ENCODE measurements around the gene FARP1.
"Not testable (repeated sequence)": the region's sequence is repeated elsewhere in the genome, so short reads cannot be mapped to it uniquely, and the experiment has no call there.

FARP1 gene

GRCh38 chr13:98398581-98398980 lies 255.7 kb downstream of the FARP1 start:
- no peak for DNase-seq (ENCODE audit: low read depth in 2 of 2)

DNA sequence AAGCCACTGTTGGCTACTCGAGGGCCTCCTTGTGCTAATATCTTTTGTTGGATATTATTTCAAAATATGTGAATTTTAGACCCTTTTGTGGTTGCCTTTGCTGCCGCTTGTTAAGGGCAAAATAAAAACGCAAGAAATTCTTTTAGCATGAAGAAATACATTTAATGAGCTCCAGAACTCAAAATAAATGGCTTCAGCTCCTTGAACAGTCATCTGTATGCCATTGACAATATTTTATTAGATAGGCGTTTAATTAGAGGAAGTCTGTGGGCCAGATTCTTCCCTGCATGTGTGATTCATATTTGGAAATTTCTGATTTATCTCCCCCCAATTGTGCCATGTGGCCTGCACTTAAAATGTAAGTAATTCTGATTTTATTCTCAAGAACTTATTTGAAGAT lies 256.9 kb downstream of the FARP1 start:
- no peak for DNase-seq (ENCODE audit: low read depth in 2 of 2)

DNA sequence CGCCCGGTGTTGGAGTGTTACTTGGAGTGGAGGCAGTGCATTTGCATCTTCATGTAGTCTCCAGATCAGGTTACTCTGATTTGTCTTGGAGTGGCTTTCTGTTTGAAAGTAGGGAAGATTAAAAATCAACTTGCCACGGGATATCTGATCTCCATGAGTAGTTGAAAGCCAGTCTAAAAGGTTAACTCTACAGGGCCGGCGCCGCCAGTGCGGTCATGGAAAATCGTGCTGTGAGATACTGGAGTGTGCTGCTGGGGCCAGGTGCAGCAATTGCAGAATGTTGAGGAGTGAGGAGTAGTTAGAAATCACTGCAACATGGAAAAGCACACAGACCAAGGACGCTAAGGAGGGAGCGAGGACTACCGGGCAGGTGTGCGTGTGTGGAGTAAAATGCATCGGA lies 259.0 kb downstream of the FARP1 start:
- DNase-seq (ENCODE audit: low read depth in 2 of 2): no peak

- DNase-seq (ENCODE audit: low read depth in 2 of 2): no peak
These were observed 260.2 kb downstream of the FARP1 start for GRCh38 chr13:98403076-98403475.

GRCh38 chr13:98405107-98405571 lies 262.2 kb downstream of the FARP1 start:
- DNase-seq (ENCODE audit: low read depth in 2 of 2): no peak

DNA sequence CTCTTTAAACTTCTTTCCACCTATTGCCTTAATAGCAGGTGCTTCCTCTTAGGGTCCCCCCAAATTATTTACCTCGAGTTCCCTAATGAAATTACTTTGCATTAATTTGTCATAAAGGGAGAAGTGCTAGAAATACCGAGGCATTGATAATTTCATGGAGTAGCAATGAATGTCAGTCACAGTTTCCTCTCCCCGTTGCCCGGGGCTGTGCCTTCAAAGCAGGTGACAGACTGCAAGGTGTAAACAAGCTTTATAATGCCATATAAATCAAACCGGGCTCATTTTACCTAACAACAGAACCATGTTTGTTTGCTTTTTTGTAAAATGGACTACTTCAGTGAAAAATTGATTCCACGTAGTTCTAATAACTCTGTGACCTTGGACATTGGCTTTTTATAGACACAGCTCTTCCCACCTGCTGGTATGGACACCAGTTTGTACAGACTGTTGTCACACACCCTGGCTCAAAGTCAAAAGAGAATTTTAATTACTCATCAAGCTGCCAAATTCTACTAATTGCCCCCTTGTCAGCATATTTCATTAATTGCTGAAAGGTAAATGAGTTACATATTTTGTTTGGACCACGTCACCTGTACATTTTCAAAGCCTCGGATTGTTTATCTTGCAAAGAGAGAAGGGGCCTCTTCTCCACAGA lies 262.9 kb downstream of the FARP1 start:
- DNase-seq (ENCODE audit: low read depth in 2 of 2): no peak

- DNase-seq (ENCODE audit: low read depth in 2 of 2): no peak
These were observed 263.5 kb downstream of the FARP1 start for GRCh38 chr13:98406427-98406826.

- DNase-seq (ENCODE audit: low read depth in 2 of 2): no peak
These were observed 264.1 kb downstream of the FARP1 start for GRCh38 chr13:98406971-98407370.

DNA sequence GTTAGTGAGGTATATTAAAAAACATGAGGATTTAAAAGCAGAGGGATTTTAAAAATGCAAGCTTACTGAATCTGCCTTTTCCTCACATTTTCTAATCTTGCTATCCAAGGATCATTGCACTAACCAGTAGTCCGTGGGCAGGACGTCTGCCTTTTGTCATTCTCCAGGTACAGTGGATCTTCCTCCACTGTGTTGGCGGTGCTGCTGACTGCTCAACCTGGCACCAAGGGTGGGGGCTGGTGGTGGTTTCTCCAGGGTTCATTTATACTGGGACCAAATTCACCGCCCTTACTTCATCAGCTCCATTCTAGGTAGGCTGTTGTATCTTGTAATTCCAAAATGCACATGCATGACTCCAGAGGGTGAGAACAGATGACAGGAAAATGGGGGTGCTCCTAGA lies 264.7 kb downstream of the FARP1 start:
- DNase-seq (ENCODE audit: low read depth in 2 of 2): no peak

- DNase-seq (ENCODE audit: low read depth in 2 of 2): no peak
These were observed 266.4 kb downstream of the FARP1 start for GRCh38 chr13:98409281-98409680.

DNA sequence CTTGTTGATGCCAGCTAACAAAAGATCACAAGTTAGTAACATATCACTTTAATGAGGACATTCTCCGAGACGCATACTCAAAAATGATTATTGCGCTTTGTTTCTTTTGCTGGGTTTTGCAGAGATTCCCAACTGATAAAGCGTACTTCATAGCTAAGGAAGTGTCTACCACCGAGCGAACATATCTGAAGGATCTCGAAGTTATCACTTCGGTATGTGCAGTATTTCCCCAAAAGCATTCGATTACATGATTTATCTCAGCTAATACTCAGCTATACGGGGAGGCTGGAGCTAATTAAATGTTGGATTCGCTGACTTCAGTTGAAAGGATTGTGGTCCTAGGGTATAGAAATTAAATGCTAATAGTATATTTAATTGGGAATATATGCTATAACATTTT lies 267.7 kb downstream of the FARP1 start:
- DNase-seq (ENCODE audit: low read depth in 2 of 2): no peak

DNA sequence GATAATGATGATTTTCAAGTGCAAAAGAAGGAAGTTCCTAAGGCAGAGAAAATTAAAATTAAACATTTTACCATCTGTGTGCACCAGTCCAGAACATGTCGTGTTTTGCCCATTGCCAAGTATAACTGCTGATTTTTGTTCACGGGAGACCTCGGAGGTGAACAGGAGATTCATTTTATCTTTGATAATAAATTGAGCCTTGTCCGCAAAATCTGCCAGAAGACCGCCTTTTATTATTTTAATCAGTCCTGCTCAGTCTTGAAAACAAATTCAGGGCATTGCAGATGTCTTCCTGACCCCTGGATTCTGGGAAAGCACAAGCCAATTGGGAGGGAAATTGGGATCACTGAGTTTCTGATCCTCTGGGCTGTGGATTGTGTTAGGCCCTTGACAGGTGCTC lies 268.1 kb downstream of the FARP1 start:
- no peak for DNase-seq (ENCODE audit: low read depth in 2 of 2)

DNA sequence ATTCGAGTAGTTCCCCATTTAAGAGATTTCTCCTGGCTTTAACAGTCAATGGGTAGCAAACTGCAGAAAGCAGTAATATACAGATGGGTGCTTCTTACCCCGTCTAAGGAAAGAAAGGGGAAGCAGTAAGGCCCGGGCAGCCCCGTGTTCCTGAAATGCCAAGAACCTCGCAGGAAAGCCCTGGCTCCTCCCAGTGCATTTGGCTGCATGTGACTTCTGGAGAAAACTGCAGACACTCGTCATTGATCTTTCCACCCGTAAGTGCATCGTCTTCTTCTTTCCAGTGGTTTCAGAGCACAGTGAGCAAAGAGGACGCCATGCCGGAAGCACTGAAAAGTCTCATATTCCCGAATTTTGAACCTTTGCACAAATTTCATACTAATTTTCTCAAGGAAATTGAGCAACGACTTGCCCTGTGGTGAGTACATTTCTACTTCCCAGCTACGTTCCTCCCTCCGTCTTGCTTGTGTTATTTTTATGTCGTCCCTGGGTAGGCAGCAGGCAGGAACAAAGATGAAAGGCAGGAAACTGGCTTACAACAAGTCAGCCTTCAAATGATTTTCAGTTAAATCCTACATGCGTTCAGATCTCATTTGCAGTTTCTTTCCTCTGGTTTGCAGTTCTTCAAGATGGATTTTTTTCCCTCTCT lies 268.8 kb downstream of the FARP1 start:
- no peak for DNase-seq (ENCODE audit: low read depth in 2 of 2)

DNA sequence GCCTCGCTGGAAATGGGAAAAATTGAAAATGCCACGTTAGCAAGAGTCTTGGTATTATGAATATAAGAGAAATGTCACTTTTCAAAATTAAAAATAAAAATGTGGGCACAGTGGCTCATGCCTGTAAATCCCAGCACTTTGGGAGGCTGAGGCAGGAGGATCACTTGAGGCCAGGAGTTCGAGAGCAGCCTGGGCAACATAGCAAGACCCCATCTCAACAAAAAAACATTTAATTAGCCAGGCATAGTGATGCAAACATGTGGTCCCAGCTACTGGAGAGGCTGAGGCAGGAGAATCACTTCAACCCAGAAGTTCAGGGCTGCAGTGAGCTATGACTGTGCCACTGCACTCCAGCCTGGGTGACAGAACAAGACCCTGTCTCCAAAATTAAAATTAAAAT lies 270.4 kb downstream of the FARP1 start:
- DNase-seq (ENCODE audit: low read depth in 2 of 2): not testable (repeated sequence)

DNA sequence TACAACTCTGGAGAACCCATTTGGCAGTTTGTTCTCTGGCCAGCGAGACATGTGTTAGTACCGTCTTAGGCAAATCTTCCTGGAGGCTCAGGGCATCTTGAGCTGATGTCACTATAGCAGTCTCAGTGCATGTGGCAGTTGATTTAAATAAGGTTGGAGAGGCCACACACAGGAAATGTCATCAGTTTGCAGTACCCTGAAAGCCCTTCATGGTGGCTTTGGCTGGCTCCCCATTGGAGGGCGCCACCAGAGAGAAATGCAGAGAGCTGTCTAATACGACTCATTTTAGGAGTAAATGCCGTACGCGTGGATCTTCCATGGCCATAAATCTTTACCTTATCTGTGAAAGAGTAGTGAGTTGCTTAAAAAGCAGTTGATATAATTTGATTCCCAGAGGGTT lies 270.9 kb downstream of the FARP1 start:
- no peak for DNase-seq (ENCODE audit: low read depth in 2 of 2)

- no peak for DNase-seq (ENCODE audit: low read depth in 2 of 2)
These were observed 272.6 kb downstream of the FARP1 start for GRCh38 chr13:98415326-98416070.

DNA sequence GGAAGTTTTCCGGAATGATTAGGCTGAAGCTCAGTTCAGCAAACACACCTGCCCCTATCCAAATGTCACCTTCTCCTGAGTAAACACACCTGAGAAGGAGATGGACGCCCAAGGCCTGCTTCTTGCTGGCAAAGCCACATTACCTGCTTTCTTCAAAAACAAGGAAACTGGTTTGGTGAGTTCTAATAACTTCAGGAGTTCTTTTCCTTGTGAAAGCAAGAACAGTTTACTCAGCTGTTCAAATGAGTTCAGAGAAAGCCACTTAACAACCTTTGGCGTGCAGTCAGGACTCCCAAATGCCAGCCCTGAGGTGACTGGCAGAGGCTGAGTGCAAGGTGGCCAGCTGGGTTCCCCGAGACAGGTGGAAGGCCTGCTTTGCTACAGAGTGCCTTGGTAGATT lies 273.5 kb downstream of the FARP1 start:
- DNase-seq (ENCODE audit: low read depth in 2 of 2): no peak

DNA sequence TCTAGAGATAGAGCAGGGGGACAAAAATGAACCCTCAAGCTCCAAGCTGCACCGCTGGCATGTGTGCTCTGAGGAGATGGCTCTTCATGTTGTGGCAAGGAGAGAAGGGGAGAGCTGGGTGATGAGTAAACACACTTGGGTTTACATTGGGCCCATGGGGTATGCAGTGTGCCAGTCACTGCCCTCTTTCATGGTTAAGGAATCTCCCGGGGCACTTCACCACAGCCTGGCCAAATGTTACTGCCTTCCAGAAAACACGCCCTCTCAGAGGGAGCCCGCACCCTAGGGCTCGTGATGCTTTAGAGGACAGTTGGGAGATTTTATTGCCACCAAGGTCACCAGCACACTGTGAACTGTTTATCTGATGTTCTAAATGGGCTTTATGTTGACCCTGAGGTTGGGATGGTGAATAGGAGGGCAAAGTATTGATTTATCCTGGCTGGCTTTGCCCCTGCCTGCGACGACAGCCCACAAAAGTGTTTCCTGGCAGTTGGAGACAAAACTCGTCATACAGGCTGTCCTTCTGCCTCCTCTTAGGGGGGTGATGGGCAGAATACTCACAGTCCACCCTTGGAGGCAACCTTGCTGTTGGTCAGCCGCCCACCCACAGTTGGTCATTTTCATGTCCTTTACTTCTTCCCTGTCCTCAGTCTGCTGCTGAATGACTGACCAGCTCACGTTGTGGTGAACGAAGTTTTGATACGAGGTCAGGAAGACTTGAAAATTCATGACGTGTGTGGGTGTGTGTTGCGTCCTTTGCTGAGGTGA lies 277.1 kb downstream of the FARP1 start:
- no peak for DNase-seq (ENCODE audit: low read depth in 2 of 2)

DNA sequence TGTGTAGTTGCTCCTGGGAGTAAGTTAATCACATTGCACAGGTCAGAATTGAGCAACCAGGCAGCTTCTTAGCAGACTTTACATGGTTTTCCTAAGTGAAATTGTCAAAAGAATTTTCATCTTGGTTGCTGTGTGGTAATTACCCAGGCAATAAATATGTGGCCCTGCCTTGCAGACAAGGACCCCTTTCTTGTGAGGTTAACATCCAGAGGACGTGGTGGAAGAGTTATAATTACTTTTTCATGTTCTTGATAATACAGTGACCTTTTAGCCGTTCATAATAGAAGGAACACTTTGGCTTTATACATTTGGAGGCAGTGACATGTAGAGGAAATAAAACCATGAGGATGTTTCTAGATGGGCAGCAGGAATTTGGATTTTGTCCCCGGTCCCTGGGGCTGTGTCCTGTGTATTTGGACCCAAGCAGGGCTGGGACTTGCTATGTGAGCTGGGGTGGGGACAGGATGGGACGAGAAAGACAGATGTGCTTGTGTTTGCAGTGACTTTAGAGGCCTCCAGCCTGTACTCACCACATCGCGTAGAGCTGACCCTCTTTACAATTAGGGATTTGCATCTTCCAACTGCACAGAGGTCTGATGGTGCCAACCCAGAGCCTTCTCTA lies 277.8 kb downstream of the FARP1 start:
- DNase-seq (ENCODE audit: low read depth in 2 of 2): no peak

GRCh38 chr13:98422046-98422445 lies 279.2 kb downstream of the FARP1 start:
- no peak for DNase-seq (ENCODE audit: low read depth in 2 of 2)

DNA sequence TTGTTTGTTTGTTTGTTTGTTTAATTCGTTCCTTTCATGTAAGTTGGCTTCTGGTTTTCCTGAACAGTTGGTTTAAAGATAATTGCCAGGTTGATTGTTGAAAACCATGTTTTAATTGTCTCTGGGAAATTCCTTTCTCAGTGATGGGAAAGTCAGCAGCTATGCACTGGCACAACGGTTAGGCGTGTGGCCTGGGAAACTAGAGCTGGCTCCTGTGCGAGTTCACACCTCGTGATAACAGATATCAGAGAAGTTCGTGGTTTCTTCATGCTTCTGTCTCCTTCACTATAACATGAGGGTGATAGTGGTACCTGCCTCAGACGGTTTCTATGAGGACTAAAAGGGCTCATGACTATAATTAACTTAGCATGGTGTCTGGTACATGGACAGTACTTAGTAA lies 280.5 kb downstream of the FARP1 start:
- no peak for DNase-seq (ENCODE audit: low read depth in 2 of 2)

Measured in stimulated activated CD4-positive, alpha-beta T cell treated with anti-CD3 and anti-CD28 coated beads, Interleukin-1b, Interleukin-23, amount 100 ng/mL, for 4 hours (primary cell).